OCI-LY1 (cell line): ENCODE results near the gene HMGN4.

Source experiments
- CTCF ChIP-seq: fragments of 200-600 bp; sonication (generic), shearing (Covaris generic); IDR thresholded peaks from 2 replicates; pipeline ENCODE4 v1.5.1; 2017; ENCODE audit warnings: mild to moderate bottlenecking, antibody characterized with exemption, low read length, moderate library complexity, mixed read lengths
- EZH2 ChIP-seq: fragments of 200-600 bp; sonication (generic), shearing (Covaris generic); IDR thresholded peaks from 2 replicates; pipeline ENCODE4 v1.8.0; 2017; ENCODE audit warnings: borderline replicate concordance, mixed run types, mild to moderate bottlenecking, antibody characterized with exemption, low read length, moderate library complexity, mixed read lengths

GRCh38 chr6:26495281-26495680 lies 42.9 kb upstream of the HMGN4 start:
- TF ChIP-seq EZH2, result no peak
- no peak for TF ChIP-seq CTCF
